Neural crest cell (in vitro differentiated cells): ENCODE data around the gene FRMD5. TPM values are rescaled to one million over a fixed set of nuclear protein-coding genes. Genes with fewer than 3 reads are reported as not detected.
A peak's percentile ranks its signal among the peaks of the same experiment; 100 is the strongest.

Source experiments
- DNase-seq: peaks from one replicate; pipeline ENCODE4 v3.0.0; 2021; ENCODE audit warnings: low read depth, mixed read lengths, low spot score
- H3K27ac Mint-ChIP-seq: one replicate; pipeline ENCODE4 v1.8.0; 2021; ENCODE audit warnings: mild to moderate bottlenecking, mixed read lengths; ENCODE audit not compliant: unreplicated experiment
- H3K27me3 Mint-ChIP-seq: 2 replicates; pipeline ENCODE4 v1.8.0; 2021; ENCODE audit warnings: low read depth, mild to moderate bottlenecking, mixed read lengths
- H3K36me3 Mint-ChIP-seq: 2 replicates; pipeline ENCODE4 v1.8.0; 2021; ENCODE audit warnings: low read depth, mild to moderate bottlenecking, mixed read lengths
- H3K4me1 Mint-ChIP-seq: 2 replicates; pipeline ENCODE4 v1.8.0; 2021; ENCODE audit warnings: mixed read lengths
- H3K4me3 Mint-ChIP-seq: one replicate; pipeline ENCODE4 v1.8.0; 2021; ENCODE audit warnings: mild to moderate bottlenecking, mixed read lengths
- H3K9me3 Mint-ChIP-seq: 2 replicates; pipeline ENCODE4 v1.8.0; 2021; ENCODE audit warnings: mixed read lengths
- total RNA-seq: library from RNA; stranded (reverse); gene quantifications from 2 replicates; pipeline ENCODE4 v1.2.1, GENCODE V29; 2021
- TF ChIP-seq, protein P1 (sequence below): fragments of 200-600 bp; sonication (generic); conservative IDR thresholded peaks from 2 replicates; pipeline ENCODE4 v1.5.0; 2021; ENCODE audit warnings: antibody characterized with exemption, mild to moderate bottlenecking

The FRMD5 gene
- total RNA-seq, 1 donor from 2014 or later, result 4.3 TPM

DNA sequence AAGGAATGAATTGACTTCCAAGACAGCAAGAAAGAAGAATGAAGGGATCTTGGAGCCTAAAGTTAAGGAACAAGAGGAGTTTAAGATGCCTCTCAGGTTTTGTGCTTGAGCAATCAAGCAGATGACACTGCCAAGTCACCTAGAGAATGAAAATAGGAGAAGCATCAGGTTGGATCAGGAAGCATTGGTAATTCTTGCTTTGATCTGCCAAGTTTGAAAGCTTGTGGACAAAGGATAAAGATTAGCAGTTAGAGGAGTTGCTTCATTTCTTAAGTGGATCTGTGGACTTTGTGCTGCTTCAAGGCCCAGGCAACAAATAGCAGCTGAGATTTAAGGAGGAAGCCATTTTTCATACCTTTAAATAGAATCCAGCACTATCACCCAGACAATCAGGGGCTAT is 35.6 kb downstream of the FRMD5 start:
- TF ChIP-seq, protein P1, sequence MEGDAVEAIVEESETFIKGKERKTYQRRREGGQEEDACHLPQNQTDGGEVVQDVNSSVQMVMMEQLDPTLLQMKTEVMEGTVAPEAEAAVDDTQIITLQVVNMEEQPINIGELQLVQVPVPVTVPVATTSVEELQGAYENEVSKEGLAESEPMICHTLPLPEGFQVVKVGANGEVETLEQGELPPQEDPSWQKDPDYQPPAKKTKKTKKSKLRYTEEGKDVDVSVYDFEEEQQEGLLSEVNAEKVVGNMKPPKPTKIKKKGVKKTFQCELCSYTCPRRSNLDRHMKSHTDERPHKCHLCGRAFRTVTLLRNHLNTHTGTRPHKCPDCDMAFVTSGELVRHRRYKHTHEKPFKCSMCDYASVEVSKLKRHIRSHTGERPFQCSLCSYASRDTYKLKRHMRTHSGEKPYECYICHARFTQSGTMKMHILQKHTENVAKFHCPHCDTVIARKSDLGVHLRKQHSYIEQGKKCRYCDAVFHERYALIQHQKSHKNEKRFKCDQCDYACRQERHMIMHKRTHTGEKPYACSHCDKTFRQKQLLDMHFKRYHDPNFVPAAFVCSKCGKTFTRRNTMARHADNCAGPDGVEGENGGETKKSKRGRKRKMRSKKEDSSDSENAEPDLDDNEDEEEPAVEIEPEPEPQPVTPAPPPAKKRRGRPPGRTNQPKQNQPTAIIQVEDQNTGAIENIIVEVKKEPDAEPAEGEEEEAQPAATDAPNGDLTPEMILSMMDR, result no peak
- H3K27me3 Mint-ChIP-seq, result no peaks in the 10 kb centered on the region
- H3K27ac Mint-ChIP-seq, result no peak overlapping the region
- no peaks in the 10 kb centered on the region for H3K4me1 Mint-ChIP-seq
- H3K9me3 Mint-ChIP-seq, result peaks cover 2% of the 10 kb centered on the region
- no peak for DNase-seq
- no peak overlapping the region for H3K4me3 Mint-ChIP-seq
- H3K36me3 Mint-ChIP-seq, result peaks cover 2% of the 10 kb centered on the region

DNA sequence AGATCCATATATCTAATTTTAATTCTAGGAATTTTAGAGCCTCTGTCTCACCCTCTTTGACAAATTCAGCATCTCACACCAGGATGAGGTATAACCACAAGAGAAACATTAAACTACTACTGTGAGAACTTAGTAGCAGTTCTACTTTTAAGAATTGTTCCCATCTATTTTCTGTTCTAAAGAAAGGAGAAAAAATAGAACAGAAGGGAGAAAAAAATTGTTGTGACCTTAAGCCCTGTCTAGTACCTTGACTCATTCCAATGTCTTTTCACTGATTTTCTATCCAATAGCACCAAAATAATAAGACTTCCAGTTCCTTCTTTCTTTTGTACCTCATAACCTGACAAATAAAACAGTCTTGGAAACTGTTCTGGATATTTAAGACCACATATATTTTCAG is 37.0 kb downstream of the FRMD5 start:
- Mint-ChIP-seq H3K9me3 (peaks cover under 1% of the 10 kb centered on the region), H3K27me3 (no peaks in the 10 kb centered on the region), H3K36me3 (peaks cover 2% of the 10 kb centered on the region), H3K4me1 (no peaks in the 10 kb centered on the region), H3K4me3 (no peak overlapping the region), H3K27ac (no peak overlapping the region)
- TF ChIP-seq, protein P1, result no peak
- no peak for DNase-seq

DNA sequence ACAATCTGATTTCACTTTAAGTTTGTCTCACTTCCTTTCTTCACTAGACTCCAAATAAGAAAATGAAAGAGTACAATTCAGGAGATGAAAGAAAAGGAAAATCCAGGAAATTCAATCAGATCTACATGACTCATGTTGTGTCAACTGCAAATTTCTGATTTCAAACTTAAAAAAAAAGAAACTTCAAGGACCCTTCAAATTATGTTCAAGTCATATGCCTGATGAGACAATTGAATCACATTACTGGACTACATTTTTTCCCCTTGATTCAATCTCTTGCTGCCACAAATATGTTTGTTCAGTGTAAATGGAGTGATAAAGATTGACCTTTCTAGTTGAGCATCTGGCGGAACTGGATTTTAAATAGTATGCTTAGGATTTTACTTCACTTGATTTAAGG is 37.4 kb downstream of the FRMD5 start:
- peaks cover 2% of the 10 kb centered on the region for H3K36me3 Mint-ChIP-seq
- no peaks in the 10 kb centered on the region for H3K4me1 Mint-ChIP-seq
- no peak for DNase-seq
- TF ChIP-seq, protein P1, result no peak
- H3K9me3 Mint-ChIP-seq, result no peaks in the 10 kb centered on the region
- H3K4me3 Mint-ChIP-seq, result no peak overlapping the region
- no peaks in the 10 kb centered on the region for H3K27me3 Mint-ChIP-seq
- H3K27ac Mint-ChIP-seq, result no peak overlapping the region

DNA sequence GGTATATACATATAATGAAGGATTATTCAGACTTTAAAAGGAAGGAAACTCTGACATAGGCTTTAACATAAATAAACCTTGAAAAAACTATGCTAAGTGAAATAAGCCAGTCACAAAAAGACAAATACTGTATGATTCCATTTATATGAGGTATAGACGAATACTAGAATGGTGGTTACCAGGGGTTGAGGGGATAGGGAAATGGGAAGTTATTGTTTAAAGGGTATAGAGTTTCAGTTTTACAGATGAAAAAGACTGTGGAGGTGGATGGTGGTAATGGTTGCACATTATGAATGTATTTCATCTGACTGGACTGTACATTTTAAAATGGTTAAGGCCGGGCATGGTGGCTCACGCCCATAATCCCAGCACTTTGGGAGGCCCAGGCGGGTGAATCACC is 41.7 kb downstream of the FRMD5 start:
- Mint-ChIP-seq H3K4me1 (no peaks in the 10 kb centered on the region), H3K27me3 (no peaks in the 10 kb centered on the region), H3K9me3 (no peaks in the 10 kb centered on the region), H3K36me3 (no peaks in the 10 kb centered on the region), H3K4me3 (no peak overlapping the region), H3K27ac (peak overlapping the region; percentile 15)
- no peak for DNase-seq
- TF ChIP-seq, protein P1, result no peak

DNA sequence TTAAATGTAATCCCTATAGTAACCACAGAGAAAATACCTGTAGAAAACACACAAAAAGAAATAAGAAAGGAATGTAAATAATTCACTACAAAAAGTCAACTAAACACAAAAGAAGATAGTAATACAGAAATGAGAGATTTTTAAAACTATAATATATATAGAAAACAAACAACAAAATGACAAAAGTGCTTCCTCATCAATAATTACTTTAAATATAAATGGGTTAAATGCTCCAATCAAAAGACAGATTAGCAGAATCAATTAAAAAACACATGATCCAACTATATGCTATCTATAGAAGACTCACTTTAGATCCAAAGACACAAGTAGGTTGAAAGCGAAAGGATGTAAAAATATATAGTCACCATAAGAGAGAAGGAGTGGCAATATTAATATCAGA is 45.8 kb downstream of the FRMD5 start:
- no peak overlapping the region for H3K4me3 Mint-ChIP-seq
- no peak overlapping the region for H3K27ac Mint-ChIP-seq
- no peaks in the 10 kb centered on the region for H3K36me3 Mint-ChIP-seq
- no peaks in the 10 kb centered on the region for H3K9me3 Mint-ChIP-seq
- no peak for DNase-seq
- no peaks in the 10 kb centered on the region for H3K27me3 Mint-ChIP-seq
- no peaks in the 10 kb centered on the region for H3K4me1 Mint-ChIP-seq
- TF ChIP-seq, protein P1, result no peak

DNA sequence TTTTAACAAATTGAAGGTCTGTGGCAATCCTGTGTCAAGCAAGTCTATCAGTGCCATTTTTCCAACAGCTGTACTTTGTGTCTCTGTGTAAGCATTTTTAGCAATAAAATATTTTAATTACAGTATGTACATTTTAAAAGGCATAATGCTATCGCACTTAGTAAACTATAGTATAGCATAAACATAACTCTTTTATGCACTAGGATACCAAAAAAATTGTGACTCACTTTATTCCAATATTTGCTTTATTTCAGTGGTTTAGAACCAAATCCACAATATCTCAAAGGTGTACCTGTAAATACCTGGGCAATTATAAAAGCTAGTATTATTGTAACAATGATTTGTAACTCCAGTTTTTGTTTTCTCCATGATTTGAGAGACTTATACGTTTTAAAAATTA is 46.5 kb downstream of the FRMD5 start:
- Mint-ChIP-seq H3K4me1 (no peaks in the 10 kb centered on the region), H3K36me3 (no peaks in the 10 kb centered on the region), H3K4me3 (no peak overlapping the region), H3K9me3 (no peaks in the 10 kb centered on the region), H3K27me3 (no peaks in the 10 kb centered on the region), H3K27ac (no peak overlapping the region)
- DNase-seq, result no peak
- TF ChIP-seq, protein P1, result no peak
